NCI-H748 (cell line): Measurements from ENCODE around the gene ORMDL2.

Experiments used
- DNase-seq: peaks from one replicate; lab custom pipeline; 2025; ENCODE audit not compliant: unreplicated experiment; lab: John Stamatoyannopoulos, UW

Gene ORMDL2

GRCh38 chr12:55817345-55818139 lies at the start of gene ORMDL2, which contains the start of gene SARNP:
Gene ORMDL2, plus strand, starts transcription at chr12:55818041. Its CDS starts 959 bp downstream, at chr12:55819000.
Gene SARNP, minus strand, starts transcription at chr12:55817724. Its CDS starts 23 bp downstream, at chr12:55817701.
- peak; percentile 100 for DNase-seq

- no peak for DNase-seq
These were observed 46.1 kb upstream of the ORMDL2 start for GRCh38 chr12:55771736-55772135.

GRCh38 chr12:55777856-55778255 lies 40.0 kb upstream of the ORMDL2 start:
- no peak for DNase-seq

GRCh38 chr12:55780685-55781084 lies 37.2 kb upstream of the ORMDL2 start:
- DNase-seq = no peak

- DNase-seq = no peak
These were observed 29.3 kb upstream of the ORMDL2 start for GRCh38 chr12:55788546-55788945.

- DNase-seq = no peak
These were observed 28.7 kb upstream of the ORMDL2 start for GRCh38 chr12:55789171-55789570.

GRCh38 chr12:55789893-55790292 lies 27.9 kb upstream of the ORMDL2 start:
- no peak for DNase-seq

GRCh38 chr12:55795950-55796349 lies 21.9 kb upstream of the ORMDL2 start:
- no peak for DNase-seq

GRCh38 chr12:55797068-55797467 lies 20.8 kb upstream of the ORMDL2 start:
- DNase-seq = peak; percentile 26

- DNase-seq = no peak
These were observed 20.3 kb upstream of the ORMDL2 start for GRCh38 chr12:55797550-55797949.

GRCh38 chr12:55806982-55807381 lies 10.9 kb upstream of the ORMDL2 start:
- DNase-seq = no peak

GRCh38 chr12:55809274-55809673 lies 8.6 kb upstream of the ORMDL2 start:
- no peak for DNase-seq

GRCh38 chr12:55812088-55812487 lies 5.8 kb upstream of the ORMDL2 start:
- no peak for DNase-seq

GRCh38 chr12:55814257-55814656 lies 3.6 kb upstream of the ORMDL2 start:
- no peak for DNase-seq

GRCh38 chr12:55815473-55815872 lies 2.4 kb upstream of the ORMDL2 start:
- no peak for DNase-seq

GRCh38 chr12:55816881-55817344 lies 928 bp upstream of the ORMDL2 start:
- no peak for DNase-seq

GRCh38 chr12:55818140-55818728 lies 393 bp downstream of the ORMDL2 start:
- peak; percentile 31 for DNase-seq

GRCh38 chr12:55818886-55819285 lies 1.0 kb downstream of the ORMDL2 start:
- DNase-seq = no peak

- no peak for DNase-seq
These were observed 2.8 kb downstream of the ORMDL2 start for GRCh38 chr12:55820679-55821078.

- no peak for DNase-seq
These were observed 4.4 kb downstream of the ORMDL2 start for GRCh38 chr12:55822228-55822627.

GRCh38 chr12:55823419-55823818 lies 5.6 kb downstream of the ORMDL2 start:
- DNase-seq = no peak

GRCh38 chr12:55824726-55825125 lies 6.9 kb downstream of the ORMDL2 start:
- no peak for DNase-seq
